H54 (cell line): ENCODE data around the gene LGALS3.
A peak's percentile ranks its signal among the peaks of the same experiment; 100 is the strongest.

ENCODE experiments used
- DNase-seq: peaks from one replicate; pipeline ENCODE4 v3.0.0; 2011; ENCODE audit warnings: low spot score, mixed read lengths; ENCODE audit not compliant: insufficient read length
- FAIRE-seq: peaks from 3 replicates; lab custom pipeline; 2011; peaks lifted over from hg19 to GRCh38; lab: Jason Lieb, UNC
- POLR2A ChIP-seq: IDR thresholded peaks from 2 replicates; pipeline ENCODE4 v1.6.1; 2011; ENCODE audit warnings: low read depth, mild to moderate bottlenecking, low read length

LGALS3 gene

GRCh38 chr14:55120571-55121495 lies 8.2 kb upstream of the LGALS3 start:
- FAIRE-seq, result no peak
- no peak for TF ChIP-seq POLR2A
- no peak for DNase-seq

GRCh38 chr14:55121628-55122439 lies 7.2 kb upstream of the LGALS3 start:
- no peak for DNase-seq
- TF ChIP-seq POLR2A, result no peak
- FAIRE-seq, result no peak

GRCh38 chr14:55122440-55122986 lies 6.5 kb upstream of the LGALS3 start:
- DNase-seq, result no peak
- no peak for FAIRE-seq
- TF ChIP-seq POLR2A, result no peak

- peak; percentile 22 for DNase-seq
- no peak for TF ChIP-seq POLR2A
- FAIRE-seq, result no peak
Measured at GRCh38 chr14:55123101-55123500, 6.0 kb upstream of the LGALS3 start.

- no peak for TF ChIP-seq POLR2A
- FAIRE-seq (no peak), DNase-seq (no peak)
Measured at GRCh38 chr14:55123852-55124639, 5.0 kb upstream of the LGALS3 start.

GRCh38 chr14:55124774-55125386 lies 4.2 kb upstream of the LGALS3 start:
- FAIRE-seq (no peak), DNase-seq (no peak)
- TF ChIP-seq POLR2A, result no peak

GRCh38 chr14:55125403-55125802 lies 3.6 kb upstream of the LGALS3 start:
- DNase-seq (no peak), FAIRE-seq (no peak)
- TF ChIP-seq POLR2A, result no peak

GRCh38 chr14:55126034-55126433 lies 3.0 kb upstream of the LGALS3 start:
- FAIRE-seq (no peak), DNase-seq (no peak)
- TF ChIP-seq POLR2A, result no peak

- DNase-seq (no peak), FAIRE-seq (no peak)
- TF ChIP-seq POLR2A, result no peak
Measured at GRCh38 chr14:55126932-55127459, 2.1 kb upstream of the LGALS3 start.

- FAIRE-seq (peak; percentile 48), DNase-seq (peak; percentile 70)
- no peak for TF ChIP-seq POLR2A
Measured at GRCh38 chr14:55127460-55127951, 1.5 kb upstream of the LGALS3 start.

GRCh38 chr14:55128386-55129085 lies 516 bp upstream of the LGALS3 start:
- no peak for DNase-seq
- no peak for FAIRE-seq
- TF ChIP-seq POLR2A, result no peak
